Body of pancreas (tissue), 4 donors: ENCODE measurements around the gene SBNO1.

ENCODE experiments used
- CTCF ChIP-seq, 7 experiments: fragments of 450-650 bp in 4 of 7; fragments of 200-600 bp in 3 of 7; sonication (generic) in 3 of 7; IDR thresholded peaks; one replicate each; pipeline ENCODE4 v1.5.1; 2016 to 2019; ENCODE audit warnings: antibody characterized with exemption in 7 of 7
- POLR2A ChIP-seq, 3 donors: fragments of 450-650 bp; IDR thresholded peaks; one replicate each; pipeline ENCODE4 v1.6.1; 2016; ENCODE audit warnings: antibody characterized with exemption in 3 of 3, mild to moderate bottlenecking in 2 of 3

- no peak for TF ChIP-seq CTCF (IDR thresholded peaks at IDR 0.05)
- no peak for TF ChIP-seq POLR2A (IDR thresholded peaks at IDR 0.05)
Measured at GRCh38 chr12:123384994-123385376, 20.3 kb upstream of the SBNO1 start.
